ENCODE data around the gene TUT1. TPM values are rescaled to one million over a fixed set of nuclear protein-coding genes. Genes with fewer than 3 reads are reported as not detected.

TUT1 gene
- total RNA-seq, 1 experiment from 2014 or later, result 40.0 TPM

- Mint-ChIP-seq H3K4me1 (peaks cover 48% of the 10 kb centered on the region), H3K36me3 (peaks cover 8% of the 10 kb centered on the region), H3K27ac (peak overlapping the region; percentile 72; the same call in 1 of the 2 replicates), H3K27me3 (ENCODE audit: low read depth) (peaks cover 31% of the 10 kb centered on the region), H3K4me3 (no peak overlapping the region), H3K9me3 (no peaks in the 10 kb centered on the region)
- ATAC-seq, result no peak
- DNase-seq (ENCODE audit: low spot score), result no peak
- CTCF ChIA-PET, result interaction anchor here (8.9 kb wide), 1 partner anchor 13 kb away, joined by 74 read pairs; the partner anchor contains the start of gene TUT1
- POLR2A ChIA-PET, result interaction anchor here (0.7 to 2.2 kb wide), 3 partner anchors 14 to 155 kb away, joined by 3 to 9 read pairs (median 8); partner anchors contain the start of genes B3GAT3, POLR2G and TUT1
- TF ChIP-seq AFF4 (CRISPR knock-in tag; IDR thresholded peaks at IDR 0.05; ENCODE audit: borderline replicate concordance), result no peak
- no peak for TF ChIP-seq GTF2I (CRISPR knock-in tag; conservative IDR thresholded peaks at IDR 0.05)
- TF ChIP-seq EMX1 (CRISPR knock-in tag; IDR thresholded peaks at IDR 0.05), result no peak
- TF ChIP-seq CDX4 (CRISPR knock-in tag; IDR thresholded peaks at IDR 0.05; ENCODE audit: borderline replicate concordance), result no peak
- no peak for TF ChIP-seq CTCF (IDR thresholded peaks at IDR 0.05)
- no peak for TF ChIP-seq ZSCAN18 (CRISPR knock-in tag; IDR thresholded peaks at IDR 0.05)
- no peak for TF ChIP-seq SOX15 (CRISPR knock-in tag; IDR thresholded peaks at IDR 0.05)
- TF ChIP-seq ZNF317 (CRISPR knock-in tag; IDR thresholded peaks at IDR 0.05; ENCODE audit: borderline replicate concordance, low read depth), result no peak
Measured at GRCh38 chr11:62605902-62606301, 14.6 kb upstream of the TUT1 start.

- Mint-ChIP-seq H3K4me1 (peaks cover 47% of the 10 kb centered on the region), H3K27ac (no peak overlapping the region)
- POLR2A ChIA-PET, result interaction anchor here (0.7 to 2.2 kb wide), 3 partner anchors 14 to 156 kb away, joined by 3 to 9 read pairs (median 8); partner anchors contain the start of genes B3GAT3, POLR2G and TUT1
- no peak for TF ChIP-seq ZBTB21 (CRISPR knock-in tag; IDR thresholded peaks at IDR 0.05; ENCODE audit: borderline replicate concordance)
- no peak for TF ChIP-seq ATF2 (CRISPR knock-in tag; IDR thresholded peaks at IDR 0.05; ENCODE audit: borderline replicate concordance, low read depth)
- no peak for TF ChIP-seq MXD4 (CRISPR knock-in tag; IDR thresholded peaks at IDR 0.05; ENCODE audit: borderline replicate concordance)
- no peak for TF ChIP-seq MAX (CRISPR knock-in tag; IDR thresholded peaks at IDR 0.05)
- TF ChIP-seq ZNF396 (CRISPR knock-in tag; IDR thresholded peaks at IDR 0.05; ENCODE audit: borderline replicate concordance), result no peak
- TF ChIP-seq NR2C2 (CRISPR knock-in tag; IDR thresholded peaks at IDR 0.05), result no peak
- no peak for TF ChIP-seq ZSCAN18 (CRISPR knock-in tag; IDR thresholded peaks at IDR 0.05)
- TF ChIP-seq MYBL2 (CRISPR knock-in tag; IDR thresholded peaks at IDR 0.05), result no peak
- no peak for TF ChIP-seq KAT7 (CRISPR knock-in tag; IDR thresholded peaks at IDR 0.05; ENCODE audit: borderline replicate concordance)
- TF ChIP-seq EMX1 (CRISPR knock-in tag; IDR thresholded peaks at IDR 0.05), result no peak
- TF ChIP-seq SMAD4 (CRISPR knock-in tag; IDR thresholded peaks at IDR 0.05), result no peak
- no peak for TF ChIP-seq ZNF512 (CRISPR knock-in tag; IDR thresholded peaks at IDR 0.05; ENCODE audit: borderline replicate concordance)
- no peak for TF ChIP-seq ESRRA (CRISPR knock-in tag; IDR thresholded peaks at IDR 0.05; ENCODE audit: borderline replicate concordance)
- no peak for TF ChIP-seq ZNF219 (CRISPR knock-in tag; IDR thresholded peaks at IDR 0.05; ENCODE audit: borderline replicate concordance)
- TF ChIP-seq ELF4 (CRISPR knock-in tag; IDR thresholded peaks at IDR 0.05; ENCODE audit: low read depth), result no peak
- no peak for TF ChIP-seq CBFB (CRISPR knock-in tag; IDR thresholded peaks at IDR 0.05; ENCODE audit: low read depth)
Measured at GRCh38 chr11:62605467-62605866, 14.1 kb upstream of the TUT1 start.

More at GRCh38 chr11:62605467-62605866, 14.1 kb upstream of the TUT1 start:
- peaks cover 27% of the 10 kb centered on the region for H3K27me3 Mint-ChIP-seq (ENCODE audit: low read depth)
- CTCF ChIA-PET, result interaction anchor here (1.4 to 8.9 kb wide), 3 partner anchors 13 to 211 kb away, joined by 3 to 74 read pairs (median 5); partner anchors contain the start of genes TMEM179B and TUT1
- peaks cover 8% of the 10 kb centered on the region for H3K36me3 Mint-ChIP-seq
- DNase-seq (ENCODE audit: low spot score) (no peak), ATAC-seq (no peak)
- no peaks in the 10 kb centered on the region for H3K9me3 Mint-ChIP-seq
- H3K4me3 Mint-ChIP-seq, result no peak overlapping the region
